HG03196 (cell line): ENCODE measurements around the gene SAC3D1.
"Not testable (repeated sequence)": the region's sequence is repeated elsewhere in the genome, so short reads cannot be mapped to it uniquely, and the experiment has no call there.

Experiments used
- ATAC-seq: cut with Tn5 transposase; IDR thresholded peaks from one replicate; pipeline ENCODE4 v1.9.1; 2021; ENCODE audit not compliant: unreplicated experiment

SAC3D1 gene

DNA sequence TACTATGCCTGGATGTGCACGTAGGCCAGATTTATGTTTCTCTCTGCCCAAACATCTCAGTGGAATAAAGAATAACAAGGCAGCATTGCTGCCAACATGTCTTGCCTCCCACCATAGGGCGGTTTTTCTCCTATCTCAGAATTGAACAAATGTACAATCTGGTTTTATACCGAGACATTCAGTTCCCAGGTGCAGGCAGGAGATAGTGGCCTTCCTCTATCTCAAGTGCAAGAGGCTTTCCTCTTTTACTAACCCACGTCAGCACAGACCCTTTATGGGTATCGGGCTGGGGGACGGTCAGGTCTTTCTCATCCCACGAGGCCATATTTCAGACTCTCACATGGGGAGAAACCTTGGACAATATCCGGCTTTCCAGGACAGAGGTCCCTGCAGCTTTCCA lies 17.5 kb upstream of the SAC3D1 start:
- not testable (repeated sequence) for ATAC-seq

DNA sequence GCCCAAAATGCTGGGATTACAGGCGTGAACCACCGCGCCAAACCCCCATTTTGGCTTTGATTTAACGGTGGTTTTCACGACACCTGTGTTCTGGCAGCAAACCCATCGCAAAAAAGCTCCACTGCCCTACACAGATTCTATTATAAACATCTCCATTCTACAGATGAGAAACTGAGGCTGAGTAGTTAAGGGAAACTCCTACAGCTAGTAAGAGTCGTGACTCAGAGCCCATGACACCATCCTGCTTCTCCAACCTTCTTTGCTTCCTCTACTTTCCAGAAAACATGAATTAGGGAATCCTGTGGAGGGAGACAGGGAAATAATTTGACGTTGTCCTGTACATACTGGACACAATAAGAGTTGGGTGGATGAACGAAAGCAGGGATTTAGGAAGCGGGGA lies 14.2 kb upstream of the SAC3D1 start:
- no peak for ATAC-seq

DNA sequence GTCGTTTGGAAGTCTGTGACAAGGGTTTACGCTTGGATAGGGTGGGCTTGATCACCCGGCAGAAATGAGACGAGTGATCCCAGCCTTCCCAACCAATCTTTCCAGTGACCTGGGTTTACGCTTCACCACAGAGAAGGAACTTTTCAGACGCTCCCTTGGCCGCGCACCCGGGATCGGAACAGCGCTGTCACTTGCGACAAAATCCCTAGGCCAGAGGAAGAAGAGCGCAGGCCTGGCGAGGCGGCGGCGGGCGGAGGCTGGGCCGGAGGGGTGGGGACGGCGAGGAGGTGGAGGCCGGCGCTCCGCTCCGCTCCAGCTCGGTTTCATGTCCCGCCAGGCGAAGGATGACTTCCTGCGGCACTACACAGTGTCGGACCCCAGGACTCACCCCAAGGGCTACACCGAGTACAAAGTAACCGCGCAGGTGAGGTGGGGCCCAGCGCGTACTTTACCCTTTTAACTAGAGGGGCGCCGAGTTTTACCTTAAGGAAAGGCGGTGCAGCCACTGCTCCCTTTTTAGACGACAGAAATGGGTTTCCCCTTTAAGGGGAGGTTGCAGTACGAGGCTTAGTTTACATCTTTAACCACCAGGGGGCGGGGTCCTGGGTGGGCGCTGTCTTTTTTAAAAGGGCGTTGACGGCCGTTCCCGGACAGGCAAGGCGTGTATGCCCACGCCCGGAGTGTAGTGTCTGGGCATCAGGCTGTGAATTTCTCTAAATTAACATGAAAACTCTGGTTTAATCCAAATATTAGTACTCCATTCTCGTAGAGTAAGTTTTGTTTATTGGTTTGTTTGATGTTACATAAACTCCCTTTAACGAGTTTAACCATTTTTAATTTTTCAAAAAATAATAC lies 13.6 kb upstream of the SAC3D1 start, which contains the start of gene SNX15:
SNX15 (plus strand) TSS at position 227 of the 855 bp plus-strand sequence; CDS start at position 326, 99 bp downstream.
- peak; percentile 77 for ATAC-seq

DNA sequence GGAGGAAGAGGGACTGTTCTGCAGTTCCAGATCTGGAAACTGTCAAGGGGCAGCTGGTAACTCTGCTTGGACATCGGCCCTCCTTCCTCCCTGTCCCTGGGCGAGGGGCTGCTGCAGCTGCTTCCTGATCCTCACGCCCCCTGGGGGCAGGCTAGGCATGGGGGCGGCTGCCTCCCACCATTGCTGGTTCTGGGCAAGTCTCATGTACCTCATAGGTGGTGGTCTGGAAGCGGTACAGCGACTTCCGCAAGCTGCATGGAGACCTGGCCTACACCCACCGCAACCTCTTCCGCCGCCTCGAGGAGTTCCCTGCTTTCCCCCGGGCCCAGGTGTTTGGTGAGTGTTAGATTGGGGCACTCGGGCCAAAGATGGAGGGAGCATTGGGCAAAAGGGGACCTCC lies 8.8 kb upstream of the SAC3D1 start:
- ATAC-seq = no peak

DNA sequence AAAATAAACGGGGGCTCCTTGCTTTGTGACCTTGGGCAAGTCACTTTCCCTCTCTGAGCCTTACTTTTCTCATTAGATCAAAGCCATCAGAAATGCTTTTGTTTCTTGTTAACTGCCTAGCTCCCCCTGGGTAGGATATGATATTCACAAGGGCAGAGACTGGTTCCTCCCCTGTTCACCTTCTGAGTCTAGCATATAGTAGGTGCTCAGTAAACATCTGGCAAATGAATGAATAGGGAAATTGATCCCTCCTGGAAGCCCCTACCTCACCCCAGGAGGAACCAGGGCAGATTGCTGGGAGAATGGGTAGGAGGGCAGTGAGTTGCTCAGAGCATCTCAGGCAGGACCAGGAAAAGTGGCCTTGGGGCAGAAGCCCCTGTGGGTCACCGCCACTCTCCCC lies 6.6 kb upstream of the SAC3D1 start:
- no peak for ATAC-seq

DNA sequence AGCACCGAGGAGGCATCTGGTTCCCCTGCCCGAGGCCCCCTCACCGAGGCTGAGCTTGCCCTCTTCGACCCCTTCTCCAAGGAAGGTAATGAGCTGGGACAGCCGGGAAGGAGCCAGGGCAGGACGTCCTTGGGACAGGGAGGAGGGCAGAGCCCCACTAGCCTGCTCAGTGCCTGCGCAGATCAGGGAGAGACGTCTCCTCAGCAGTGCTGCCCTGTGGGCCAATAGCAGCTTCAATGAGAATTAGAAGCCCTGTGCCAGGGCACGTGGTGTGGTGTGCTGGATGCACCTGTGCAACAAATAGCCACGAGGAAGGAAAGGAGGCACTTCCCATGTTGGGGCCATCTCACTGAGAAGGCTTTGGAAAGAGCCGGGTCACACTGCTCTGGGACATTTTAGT lies 5.4 kb upstream of the SAC3D1 start:
- no peak for ATAC-seq

DNA sequence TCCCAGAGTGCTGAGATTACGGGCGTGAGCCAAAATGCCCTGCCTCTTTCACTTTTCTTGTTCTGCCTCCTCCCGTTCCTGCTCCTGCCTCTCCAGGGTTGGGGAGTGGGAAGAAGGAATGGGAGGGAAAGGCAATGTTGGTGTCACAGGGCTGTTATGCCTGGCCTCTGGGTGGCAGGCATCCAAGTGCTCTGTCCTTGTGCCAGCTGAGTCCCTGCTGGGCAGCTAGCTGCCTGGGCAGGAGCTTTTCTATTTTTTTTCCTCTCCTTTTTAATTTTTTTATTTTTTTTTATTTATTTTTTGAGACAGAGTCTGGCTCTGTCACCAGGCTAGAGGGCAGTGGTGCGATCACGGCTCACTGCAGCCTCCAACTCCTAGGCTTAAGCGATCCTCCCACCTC lies 4.1 kb upstream of the SAC3D1 start:
- ATAC-seq = no peak

DNA sequence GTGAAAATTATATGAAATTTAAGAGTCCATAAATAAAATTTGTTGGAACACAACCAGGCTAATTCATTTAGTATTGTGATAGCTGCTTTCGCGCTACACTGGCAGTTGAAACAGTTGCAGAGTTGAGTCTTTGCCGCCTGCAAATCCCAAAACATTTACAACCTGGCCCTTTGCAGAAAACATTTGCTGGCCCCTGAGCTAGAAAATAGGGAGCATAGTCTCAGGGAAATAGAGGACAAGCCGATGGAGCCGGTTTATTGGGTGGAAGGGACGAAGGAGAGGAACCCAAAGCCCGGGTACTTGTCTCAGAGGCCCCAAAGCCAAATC lies 527 bp upstream of the SAC3D1 start:
- no peak for ATAC-seq

DNA sequence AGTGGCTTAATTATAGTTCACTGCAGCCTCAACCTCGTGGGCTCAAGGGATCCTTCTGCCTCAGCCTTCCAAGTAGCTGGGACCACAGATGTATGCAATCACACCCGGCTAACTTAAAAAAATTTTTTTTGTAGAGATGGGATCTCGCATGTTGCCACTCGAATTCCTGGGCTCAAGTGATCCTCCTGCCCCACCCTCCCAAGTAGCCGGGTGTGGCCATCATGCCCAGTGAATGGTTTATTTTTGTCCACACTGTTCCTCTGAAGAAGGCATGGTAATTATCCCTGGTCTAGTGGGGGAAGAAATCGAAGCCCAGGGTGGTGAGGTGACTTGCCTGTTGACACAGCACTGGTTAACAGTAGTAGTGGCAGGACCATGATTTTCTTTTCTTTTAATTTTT lies 1.9 kb downstream of the SAC3D1 start:
- no peak for ATAC-seq

DNA sequence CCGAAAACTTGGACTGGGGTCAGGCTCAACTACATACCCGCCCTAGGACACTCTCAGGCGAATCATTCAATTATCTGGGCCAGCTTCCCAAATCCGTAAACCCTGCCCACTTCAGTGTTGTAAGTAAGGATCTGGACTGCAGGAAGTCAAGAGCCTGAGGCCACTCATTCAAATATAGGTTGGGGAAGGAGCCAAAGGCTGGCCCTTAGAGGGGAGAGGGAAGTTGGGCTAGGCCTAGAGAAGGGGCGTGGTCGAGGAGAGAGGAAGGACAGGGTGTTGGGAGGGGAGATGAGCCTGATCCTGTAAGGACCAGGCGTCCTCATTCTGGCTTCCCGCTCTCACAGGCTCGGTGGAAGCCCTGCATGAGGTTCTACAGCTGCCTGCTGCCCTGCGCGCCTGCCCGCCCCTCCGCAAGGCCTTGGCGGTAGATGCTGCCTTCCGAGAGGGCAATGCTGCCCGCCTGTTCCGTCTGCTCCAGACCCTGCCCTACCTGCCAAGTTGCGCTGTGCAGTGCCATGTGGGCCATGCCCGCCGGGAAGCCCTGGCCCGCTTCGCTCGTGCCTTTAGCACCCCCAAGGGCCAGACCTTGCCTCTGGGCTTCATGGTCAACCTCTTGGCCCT lies 3.0 kb downstream of the SAC3D1 start:
- ATAC-seq = no peak

DNA sequence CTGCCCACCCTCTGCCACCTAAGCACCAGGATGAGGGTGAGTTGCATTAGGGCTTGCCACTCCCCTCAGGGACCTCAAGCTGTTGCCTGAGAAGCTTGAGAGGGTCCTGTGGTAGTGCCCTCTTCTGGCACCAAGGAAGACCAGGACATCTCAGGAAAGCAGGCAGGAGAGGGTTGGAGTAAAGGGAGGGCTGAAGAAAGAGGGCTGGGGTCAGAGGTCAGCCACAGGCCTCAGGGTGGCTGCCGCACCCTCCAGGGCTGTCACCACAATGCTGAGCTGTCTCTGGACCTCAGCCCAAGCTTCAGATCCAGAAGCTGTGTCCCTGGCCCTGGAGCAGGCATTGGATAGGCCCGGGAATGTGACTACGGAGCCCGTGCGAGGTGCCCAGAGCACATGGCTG lies 4.1 kb downstream of the SAC3D1 start:
- no peak for ATAC-seq

DNA sequence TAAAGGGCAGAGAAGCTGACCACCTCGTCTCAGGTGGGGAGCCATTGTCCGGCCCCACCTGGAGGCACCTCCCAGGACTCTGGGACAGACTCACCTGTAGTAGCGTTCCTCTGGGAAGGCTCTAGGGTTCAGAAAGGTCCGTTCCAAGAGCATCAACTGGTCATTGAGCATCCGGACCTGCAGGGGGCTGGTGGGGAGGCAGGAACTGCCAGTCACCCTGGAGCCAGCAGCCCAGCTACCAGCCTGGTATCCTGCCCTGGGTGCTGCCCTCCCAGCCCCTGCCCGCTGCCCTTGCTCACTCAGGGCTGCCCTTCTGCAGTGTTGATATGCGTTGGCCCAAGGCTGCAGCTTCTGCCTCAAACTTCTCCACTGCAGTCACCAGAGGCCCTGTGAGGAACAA lies 4.7 kb downstream of the SAC3D1 start:
- ATAC-seq = no peak

DNA sequence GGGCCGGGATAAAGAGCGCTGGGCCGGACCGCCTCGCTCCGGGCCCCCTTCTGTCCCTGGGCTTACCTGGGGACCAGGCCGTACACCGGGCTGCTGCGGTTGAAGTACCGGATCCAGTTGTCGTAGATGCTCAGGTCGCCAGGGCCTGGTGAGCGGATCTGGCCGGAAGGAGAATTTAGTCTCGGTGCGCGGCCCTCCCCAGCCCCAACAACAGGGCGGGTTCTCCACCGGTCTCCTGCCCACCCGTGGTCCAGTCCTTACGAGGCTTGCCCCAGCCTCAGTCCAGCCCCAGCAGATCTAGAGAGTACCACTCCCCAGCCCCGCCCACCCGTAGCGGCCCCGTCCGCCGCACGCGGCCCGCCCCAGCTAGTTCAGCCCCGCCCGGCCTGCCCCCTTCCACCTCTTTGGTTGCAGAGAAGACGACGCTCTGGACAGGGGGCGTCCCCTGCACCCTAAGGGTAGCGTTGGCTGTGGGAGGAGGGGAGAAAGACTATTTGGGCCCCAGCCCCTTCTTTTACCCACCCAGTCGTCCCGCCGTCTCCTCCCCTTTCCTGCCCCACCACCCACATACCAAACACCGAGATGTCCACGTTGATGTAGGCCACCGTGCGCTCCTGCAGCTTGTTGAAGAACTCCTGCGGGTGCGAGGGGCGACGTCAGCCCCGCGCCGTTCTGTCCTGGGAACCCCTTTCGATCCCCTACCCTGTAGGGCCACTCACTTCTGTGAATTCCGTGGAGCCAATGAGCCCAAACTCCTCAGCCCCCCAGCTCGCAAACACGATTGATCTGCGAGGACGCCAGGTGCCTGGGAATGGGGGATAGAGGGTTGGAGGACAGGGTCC lies 6.8 kb downstream of the SAC3D1 start:
- ATAC-seq = no peak

DNA sequence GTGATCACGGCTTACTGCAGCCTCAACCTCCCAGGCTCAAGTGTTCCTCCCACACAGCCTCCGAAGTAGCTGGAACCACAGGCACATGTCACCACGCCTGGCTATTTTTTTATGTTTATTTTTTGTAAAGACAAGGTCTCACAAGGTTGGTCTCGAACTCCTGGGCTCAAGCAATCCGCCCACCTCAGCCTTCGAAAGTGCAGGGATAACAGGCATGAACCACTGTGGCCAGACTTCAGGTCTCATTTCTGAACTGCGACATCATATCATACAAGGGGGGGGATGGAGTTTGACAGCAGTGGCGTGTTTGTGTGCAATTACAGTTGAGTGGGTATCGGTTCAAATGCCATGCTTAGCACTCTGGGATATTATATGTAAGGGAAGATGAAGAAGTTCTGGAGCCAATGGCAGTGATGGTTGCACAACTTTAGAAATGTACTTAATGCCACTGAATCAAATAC lies 10.4 kb downstream of the SAC3D1 start:
- no peak for ATAC-seq

DNA sequence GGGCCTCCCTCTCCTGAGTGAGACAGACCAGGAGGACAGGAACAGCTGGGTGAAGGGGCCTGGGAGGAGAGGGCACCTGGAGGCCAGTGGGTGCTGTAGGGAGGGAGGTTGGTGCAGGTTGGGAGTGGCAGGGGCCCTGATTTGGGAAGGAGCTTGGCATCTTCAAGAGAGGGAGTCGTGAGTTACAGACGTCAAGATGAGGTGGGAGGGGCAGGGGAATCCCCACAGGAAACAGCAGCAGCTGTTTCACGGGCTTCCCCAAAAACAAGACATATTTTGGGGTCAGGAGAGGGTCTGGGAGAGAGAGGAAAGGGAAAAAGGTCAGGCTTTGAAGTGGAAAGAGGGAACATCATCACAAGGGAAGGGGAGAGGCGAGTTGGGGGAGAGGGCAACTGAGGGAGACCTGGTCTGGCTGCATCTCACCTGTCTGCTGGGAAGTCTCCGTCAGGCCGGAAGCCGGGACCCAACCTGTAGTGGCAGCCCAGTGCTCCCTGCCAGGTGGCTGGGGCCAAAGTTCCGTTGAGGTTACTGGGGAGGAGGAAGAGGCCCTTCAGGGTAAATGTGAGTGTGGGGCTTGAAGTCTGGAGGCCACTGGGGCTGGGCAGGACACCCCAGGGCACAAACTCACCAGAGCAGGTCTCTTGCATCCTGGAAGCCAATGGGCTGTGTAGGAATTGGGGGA lies 13.0 kb downstream of the SAC3D1 start:
- ATAC-seq = no peak

DNA sequence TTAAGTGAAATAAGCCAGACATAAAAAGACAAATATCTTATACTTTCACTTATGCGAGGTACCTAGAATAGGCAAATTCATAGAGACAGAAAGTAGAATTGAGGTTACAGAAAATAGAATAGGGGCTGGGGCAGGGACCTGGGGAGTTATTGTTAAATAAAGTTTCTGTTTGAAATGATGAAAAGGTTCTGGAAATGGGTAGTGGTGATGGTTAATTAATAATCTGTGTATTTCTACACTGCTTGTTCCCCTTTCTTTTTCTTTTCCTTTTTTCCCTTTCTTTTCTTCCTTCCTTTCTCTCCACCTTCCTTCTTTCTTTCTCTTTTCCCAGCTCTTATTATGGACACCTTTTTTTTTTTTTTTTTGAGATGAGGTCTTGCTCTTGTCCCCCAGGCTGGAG lies 14.5 kb downstream of the SAC3D1 start:
- no peak for ATAC-seq

DNA sequence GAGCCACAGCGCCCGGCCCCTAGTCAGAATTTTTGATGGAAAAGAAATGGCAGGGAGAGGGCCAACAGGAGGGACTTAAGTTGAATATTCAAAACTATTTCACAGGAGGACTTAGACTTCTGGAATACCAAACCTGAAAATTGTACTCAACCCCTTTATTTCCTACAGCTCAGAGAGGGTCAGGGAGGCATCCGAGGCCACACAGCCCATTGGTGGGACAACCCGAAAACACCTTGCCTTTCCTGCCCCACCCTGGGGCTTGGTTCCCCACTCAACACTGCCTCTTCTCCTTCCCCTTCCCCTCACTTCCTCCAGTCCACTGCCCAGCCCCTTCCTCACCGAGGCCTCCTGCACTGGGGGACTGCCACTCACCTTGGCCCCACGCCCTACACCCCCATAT lies 16.0 kb downstream of the SAC3D1 start:
- no peak for ATAC-seq

DNA sequence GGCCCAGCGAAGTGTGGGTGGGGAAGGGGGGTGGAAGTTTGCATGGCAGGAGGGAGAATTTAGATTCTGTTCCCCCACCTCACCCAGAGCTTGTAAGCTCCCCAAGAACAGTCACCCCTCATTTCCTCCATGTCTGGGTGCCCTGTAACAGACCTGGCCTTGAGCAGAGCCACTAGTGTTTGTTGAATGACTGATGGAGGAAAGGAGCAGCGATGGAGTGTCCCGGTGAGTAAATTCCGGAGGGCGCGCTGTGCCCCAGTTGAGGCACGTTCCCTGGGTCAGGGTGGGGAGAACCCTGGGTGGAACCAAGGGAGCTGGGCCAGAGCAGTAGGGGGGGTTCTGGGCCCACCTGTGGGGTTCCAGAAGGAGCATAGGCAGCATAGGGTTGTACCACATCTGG lies 16.5 kb downstream of the SAC3D1 start:
- no peak for ATAC-seq

DNA sequence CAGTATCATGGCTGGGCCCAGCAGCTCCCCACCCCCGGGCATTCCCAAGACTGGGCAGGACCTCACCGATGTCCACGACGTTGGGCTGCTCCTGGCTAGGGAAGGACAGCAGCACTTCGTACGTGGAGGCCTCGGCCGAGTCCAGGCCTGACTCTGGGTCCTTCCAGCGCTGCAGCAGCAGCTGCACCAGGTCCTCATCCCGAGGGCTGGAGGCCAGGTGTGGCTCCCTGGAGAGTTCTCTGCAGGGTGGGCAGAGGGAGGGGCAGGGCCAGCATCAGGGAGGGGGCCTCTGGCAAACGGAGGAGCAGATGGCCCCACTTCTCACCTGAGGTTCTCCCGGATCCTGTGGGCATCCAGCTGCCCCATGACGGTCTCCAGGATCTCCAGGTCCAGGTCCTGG lies 17.0 kb downstream of the SAC3D1 start:
- ATAC-seq = no peak

DNA sequence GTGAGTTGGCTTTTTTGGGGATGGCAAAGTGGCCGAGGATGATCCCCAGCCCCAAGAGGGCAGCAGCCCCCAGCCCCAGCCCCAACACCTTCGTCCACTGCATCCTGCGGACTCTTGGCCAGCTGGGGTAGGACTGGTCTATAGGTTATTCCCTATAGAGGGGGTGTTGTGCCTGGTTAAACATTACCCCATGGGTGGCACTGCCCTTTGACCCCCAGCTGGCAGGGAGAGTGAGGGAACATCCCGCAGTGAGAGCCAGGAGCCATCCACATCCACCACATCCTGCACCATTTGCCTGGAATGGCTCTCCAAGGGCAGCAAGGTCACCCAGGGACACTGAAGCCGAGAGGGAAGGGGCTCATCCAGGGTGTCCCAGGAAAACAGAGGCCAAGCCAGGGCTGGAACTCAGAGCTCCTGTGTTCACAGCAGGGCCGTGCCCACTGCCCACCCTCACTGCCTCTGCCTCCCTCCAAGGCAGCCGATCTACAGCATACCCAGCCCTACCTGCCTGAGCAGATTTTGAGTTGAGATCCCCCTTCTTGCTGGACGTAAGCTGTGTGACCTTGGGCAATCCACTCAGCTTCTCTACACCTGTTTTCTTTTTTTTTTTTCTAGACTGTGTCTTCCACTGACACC lies 17.5 kb downstream of the SAC3D1 start, which contains the start of gene NAALADL1:
NAALADL1 (minus strand) TSS at position 135 of the 636 bp plus-strand sequence; CDS start at position 103, 32 bp downstream.
- ATAC-seq = no peak

DNA sequence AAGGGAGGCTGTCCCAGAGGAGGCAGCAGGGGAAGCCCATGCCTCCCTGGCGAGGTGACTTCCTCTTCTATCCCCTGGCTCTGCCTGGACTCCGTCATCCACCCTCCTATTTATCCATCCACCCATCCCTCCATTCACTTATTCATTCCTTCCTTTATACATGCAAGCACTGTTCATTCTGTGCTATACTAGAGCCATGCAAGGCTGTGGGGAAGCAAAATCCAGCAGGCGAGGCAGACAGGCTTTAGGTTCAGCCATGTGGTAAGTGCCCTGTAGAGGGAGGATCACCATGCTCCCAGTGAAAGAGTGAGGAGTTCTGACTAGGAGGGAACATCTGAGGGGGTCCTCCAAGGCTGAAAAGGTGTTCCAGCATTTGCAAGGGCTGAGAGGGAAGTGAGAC lies 18.5 kb downstream of the SAC3D1 start:
- no peak for ATAC-seq
